Testis (tissue), 2 donors: ENCODE measurements around the gene GRID1.

Source experiments
- CTCF ChIP-seq, 3 experiments: fragments of 450-650 bp in 2 of 3; fragments of 200-600 bp in 1 of 3; sonication (generic) in 1 of 3; IDR thresholded peaks; one replicate each; pipeline ENCODE4 v1.5.1; 2016 to 2019; ENCODE audit warnings: antibody characterized with exemption in 3 of 3, mild to moderate bottlenecking in 2 of 3, moderate library complexity in 1 of 3
- POLR2A ChIP-seq: fragments of 450-650 bp; IDR thresholded peaks from one replicate; pipeline ENCODE4 v1.6.1; 2017; ENCODE audit warnings: antibody characterized with exemption, mild to moderate bottlenecking, moderate library complexity

DNA sequence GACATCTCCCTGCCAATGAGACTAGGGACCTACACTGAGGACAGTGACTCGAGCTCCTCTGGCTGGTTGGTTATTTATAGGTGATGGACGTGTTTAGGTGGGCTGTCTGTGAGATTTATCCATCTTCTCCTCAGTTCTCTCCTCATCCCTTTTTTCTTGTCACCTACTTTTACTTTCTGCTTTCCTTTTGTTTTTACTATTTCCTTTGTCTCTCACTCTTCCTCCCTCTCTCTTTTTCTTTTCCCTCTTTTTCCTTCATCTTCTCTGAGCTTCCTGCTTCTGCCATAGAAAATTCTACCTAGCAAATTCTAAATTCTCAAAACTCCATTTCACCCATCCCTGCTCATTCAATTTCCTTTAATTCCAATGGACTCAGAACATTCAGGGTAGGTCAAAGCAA lies 478.0 kb downstream of the GRID1 start:
- TF ChIP-seq POLR2A (no peak), CTCF (IDR thresholded peaks at IDR 0.05) (no peak)
